H9 (cell line): ENCODE measurements around the gene PLEK. TPM values are rescaled to one million over a fixed set of nuclear protein-coding genes. Genes with fewer than 3 reads are reported as not detected.

Experiments used
- DNase-seq: peaks from one replicate; pipeline ENCODE4 v3.0.0-alpha.2; 2017
- H2AFZ ChIP-seq: one replicate; pipeline ENCODE4 v1.6.1; 2013; ENCODE audit warnings: mild to moderate bottlenecking, low read length, control low read depth, moderate library complexity
- H2AK5ac ChIP-seq: 2 replicates; pipeline ENCODE4 v1.6.1; 2013; ENCODE audit warnings: low read length, control low read depth, mixed read lengths; ENCODE audit not compliant: insufficient read length
- H2BK120ac ChIP-seq: one replicate; pipeline ENCODE4 v1.6.1; 2013; ENCODE audit warnings: low read depth, mild to moderate bottlenecking, low read length, control low read depth, inconsistent platforms; ENCODE audit not compliant: poor library complexity, severe bottlenecking
- H2BK12ac ChIP-seq: 2 replicates; pipeline ENCODE4 v1.6.1; 2013; ENCODE audit warnings: low read length, control low read depth, mixed read lengths, low read depth; ENCODE audit not compliant: insufficient read length
- H2BK15ac ChIP-seq: 2 replicates; pipeline ENCODE4 v1.6.1; 2013; ENCODE audit warnings: low read depth, low read length, control low read depth
- H2BK20ac ChIP-seq: one replicate; pipeline ENCODE4 v1.6.1; 2013; ENCODE audit warnings: low read depth, mild to moderate bottlenecking, low read length, control low read depth, inconsistent platforms; ENCODE audit not compliant: poor library complexity, severe bottlenecking
- H2BK5ac ChIP-seq: 2 replicates; pipeline ENCODE4 v1.6.1; 2013; ENCODE audit warnings: low read length, control low read depth, mixed read lengths; ENCODE audit not compliant: insufficient read length
- H3K14ac ChIP-seq: 2 replicates; pipeline ENCODE4 v1.6.1; 2013; ENCODE audit warnings: low read length, control low read depth; ENCODE audit not compliant: insufficient read depth
- H3K18ac ChIP-seq: 2 replicates; pipeline ENCODE4 v1.6.1; 2013; ENCODE audit warnings: low read depth, mild to moderate bottlenecking, mixed read lengths, low read length, control low read depth; ENCODE audit not compliant: insufficient read length
- H3K23ac ChIP-seq: 2 replicates; pipeline ENCODE4 v1.6.1; 2013; ENCODE audit warnings: low read length, control low read depth, mixed read lengths, low read depth; ENCODE audit not compliant: insufficient read length
- H3K23me2 ChIP-seq: 2 replicates; pipeline ENCODE4 v1.6.1; 2013; ENCODE audit warnings: low read depth, mild to moderate bottlenecking, mixed read lengths, low read length, control low read depth; ENCODE audit not compliant: insufficient read length, poor library complexity, severe bottlenecking
- H3K27ac ChIP-seq: 2 replicates; pipeline ENCODE4 v1.5.1; 2013; ENCODE audit warnings: low read length, control low read depth, mixed read lengths, low read depth; ENCODE audit not compliant: insufficient read length
- H3K27me3 ChIP-seq: 2 replicates; pipeline ENCODE4 v1.6.1; 2013; ENCODE audit warnings: low read length, control low read depth, inconsistent platforms; ENCODE audit not compliant: insufficient read depth
- H3K4ac ChIP-seq: 2 replicates; pipeline ENCODE4 v1.6.1; 2013; ENCODE audit warnings: low read depth, mild to moderate bottlenecking, control low read depth, inconsistent platforms, low read length, moderate library complexity
- H3K4me1 ChIP-seq: 2 replicates; pipeline ENCODE4 v1.6.1; 2013; ENCODE audit warnings: low read length, control low read depth, inconsistent platforms; ENCODE audit not compliant: insufficient read depth
- H3K4me2 ChIP-seq: 2 replicates; pipeline ENCODE4 v1.6.1; 2013; ENCODE audit warnings: low read length, control low read depth, mixed read lengths; ENCODE audit not compliant: insufficient read length, insufficient read depth
- H3K56ac ChIP-seq: 2 replicates; pipeline ENCODE4 v1.6.1; 2013; ENCODE audit warnings: low read depth, mild to moderate bottlenecking, mixed read lengths, low read length, control low read depth; ENCODE audit not compliant: insufficient read length
- H3K79me1 ChIP-seq: 2 replicates; pipeline ENCODE4 v1.6.1; 2013; ENCODE audit warnings: low read depth, mild to moderate bottlenecking, moderate library complexity, low read length, control low read depth, inconsistent platforms; ENCODE audit not compliant: insufficient read depth, poor library complexity, severe bottlenecking
- H3K79me2 ChIP-seq: 2 replicates; pipeline ENCODE4 v1.6.1; 2013; ENCODE audit warnings: low read length, control low read depth, inconsistent platforms; ENCODE audit not compliant: insufficient read depth
- H3K9ac ChIP-seq: 2 replicates; pipeline ENCODE4 v1.6.1; 2013; ENCODE audit warnings: low read length, control low read depth, mixed read lengths; ENCODE audit not compliant: insufficient read length; ENCODE audit errors: extremely low read depth
- H3K9me3 ChIP-seq: one replicate; pipeline ENCODE4 v1.6.1; 2013; ENCODE audit warnings: low read depth, low read length, inconsistent platforms; ENCODE audit not compliant: control insufficient read depth
- H3T11ph ChIP-seq: one replicate; pipeline ENCODE4 v1.6.1; 2013; ENCODE audit warnings: mild to moderate bottlenecking, low read length, control low read depth, inconsistent platforms
- H4K20me1 ChIP-seq: one replicate; pipeline ENCODE4 v1.6.1; 2013; ENCODE audit not compliant: control insufficient read depth, insufficient read length, insufficient read depth
- H4K5ac ChIP-seq: 2 replicates; pipeline ENCODE4 v1.6.1; 2013; ENCODE audit warnings: low read depth, mild to moderate bottlenecking, mixed read lengths, low read length, control low read depth; ENCODE audit not compliant: insufficient read length
- H4K8ac ChIP-seq: replicated peaks from 2 replicates; pipeline ENCODE4 v1.6.1; 2013; ENCODE audit warnings: low read length, control low read depth, mixed read lengths, low read depth; ENCODE audit not compliant: insufficient read length
- H4K91ac ChIP-seq: 2 replicates; pipeline ENCODE4 v1.6.1; 2013; ENCODE audit warnings: low read depth, mild to moderate bottlenecking, moderate library complexity, mixed read lengths, low read length, control low read depth; ENCODE audit not compliant: insufficient read length
- H3K27ac Mint-ChIP-seq, 3 experiments: 2 replicates in 2 of 3; 3 replicates in 1 of 3; pipeline ENCODE4 v1.8.0; 2020 to 2021; ENCODE audit warnings: mixed read lengths in 3 of 3, mild to moderate bottlenecking in 1 of 3, moderate library complexity in 1 of 3
- H3K27me3 Mint-ChIP-seq: 2 replicates; pipeline ENCODE4 v1.8.0; 2021; ENCODE audit warnings: low read depth, mild to moderate bottlenecking, moderate library complexity, mixed read lengths
- H3K36me3 Mint-ChIP-seq, 3 experiments: 2 replicates in 2 of 3; 3 replicates in 1 of 3; pipeline ENCODE4 v1.8.0; 2020 to 2021; ENCODE audit warnings: low read depth in 3 of 3, mixed read lengths in 3 of 3; ENCODE audit not compliant: insufficient read depth in 1 of 3
- H3K4me1 Mint-ChIP-seq, 2 experiments: 2 replicates each; pipeline ENCODE4 v1.8.0; 2020; ENCODE audit warnings: mixed read lengths in 2 of 2
- H3K4me3 Mint-ChIP-seq, 2 experiments: 2 replicates in 1 of 2; 3 replicates in 1 of 2; pipeline ENCODE4 v1.8.0; 2020 to 2021; ENCODE audit warnings: mild to moderate bottlenecking in 2 of 2, mixed read lengths in 2 of 2, moderate library complexity in 1 of 2
- H3K9me3 Mint-ChIP-seq, 2 experiments: 2 replicates in 1 of 2; 3 replicates in 1 of 2; pipeline ENCODE4 v1.8.0; 2020; ENCODE audit warnings: mild to moderate bottlenecking in 2 of 2, mixed read lengths in 2 of 2, moderate library complexity in 1 of 2
- WGBS: extraction: QIAGEN DNeasy Blood & Tissue Kit; methylation state at CpG from one replicate; pipeline ENCODE4 v1.1.7; 2013; ENCODE audit warnings: missing lambda C conversion rate, low lambda C conversion rate, mixed read lengths; ENCODE audit not compliant: insufficient read length; ENCODE audit errors: extremely low coverage; 5-methylcytosine and 5-hydroxymethylcytosine counted together
- total RNA-seq: library from RNA; stranded (reverse); gene quantifications from 2 replicates; pipeline ENCODE4 v1.2.1, GENCODE V29; 2021
- TF ChIP-seq, protein P1 (sequence below): fragments of 200-600 bp; sonication (generic); conservative IDR thresholded peaks from 3 replicates; pipeline ENCODE4 v1.8.0; 2021; ENCODE audit warnings: antibody characterized with exemption, mild to moderate bottlenecking

Gene PLEK
- total RNA-seq, 1 experiment from 2014 or later: not detected

DNA sequence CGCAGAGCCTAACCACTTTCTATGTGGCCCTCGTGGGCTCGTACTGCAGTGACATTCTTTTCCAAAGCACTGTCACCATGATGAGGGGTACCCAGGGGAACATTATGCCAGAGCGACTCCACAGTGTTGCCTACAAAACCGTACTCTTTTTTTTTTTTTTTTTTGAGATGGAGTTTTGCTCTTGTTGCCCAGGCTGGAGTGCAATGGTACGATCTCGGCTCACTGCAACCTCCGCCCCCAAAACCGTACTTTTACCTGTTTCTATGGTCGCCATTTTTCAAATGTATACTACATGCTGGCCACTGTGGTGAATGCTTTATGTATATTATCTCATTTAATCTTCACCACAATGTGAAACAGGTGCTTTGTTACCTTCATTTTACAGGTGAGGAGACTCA, 4.3 kb downstream of the PLEK start:
- Histone ChIP-seq H3K14ac (no peak overlapping the region), H3K27ac (no peak overlapping the region), H3K4me2 (no peak overlapping the region), H2AFZ (no peak overlapping the region), H2BK120ac (no peak overlapping the region), H3K79me2 (no peaks in the 10 kb centered on the region), H4K8ac (no peak overlapping the region), H4K91ac (no peak overlapping the region), H3K27me3 (no peaks in the 10 kb centered on the region), H3K9me3 (no peaks in the 10 kb centered on the region), H3K4me1 (no peaks in the 10 kb centered on the region), H3K56ac (no peak overlapping the region), H3K23ac (no peak overlapping the region), H4K5ac (no peak overlapping the region), H2BK20ac (no peak overlapping the region), H4K20me1 (no peaks in the 10 kb centered on the region), H3K4ac (no peak overlapping the region), H2BK12ac (no peak overlapping the region), H3K9ac (no peak overlapping the region), H2BK15ac (no peak overlapping the region), H3T11ph (no peak overlapping the region), H2AK5ac (no peak overlapping the region), H2BK5ac (no peak overlapping the region), H3K18ac (no peak overlapping the region), H3K79me1 (no peaks in the 10 kb centered on the region), H3K23me2 (no peaks in the 10 kb centered on the region)
- no peak overlapping the region for H3K4me3 Mint-ChIP-seq
- DNase-seq: no peak
- H3K9me3 Mint-ChIP-seq: no peaks in the 10 kb centered on the region
- H3K36me3 Mint-ChIP-seq: no peaks in the 10 kb centered on the region
- H3K27ac Mint-ChIP-seq: no peak overlapping the region
- no CpG with 5 or more reads among the region's 10 CpGs for WGBS
- TF ChIP-seq, protein P1, sequence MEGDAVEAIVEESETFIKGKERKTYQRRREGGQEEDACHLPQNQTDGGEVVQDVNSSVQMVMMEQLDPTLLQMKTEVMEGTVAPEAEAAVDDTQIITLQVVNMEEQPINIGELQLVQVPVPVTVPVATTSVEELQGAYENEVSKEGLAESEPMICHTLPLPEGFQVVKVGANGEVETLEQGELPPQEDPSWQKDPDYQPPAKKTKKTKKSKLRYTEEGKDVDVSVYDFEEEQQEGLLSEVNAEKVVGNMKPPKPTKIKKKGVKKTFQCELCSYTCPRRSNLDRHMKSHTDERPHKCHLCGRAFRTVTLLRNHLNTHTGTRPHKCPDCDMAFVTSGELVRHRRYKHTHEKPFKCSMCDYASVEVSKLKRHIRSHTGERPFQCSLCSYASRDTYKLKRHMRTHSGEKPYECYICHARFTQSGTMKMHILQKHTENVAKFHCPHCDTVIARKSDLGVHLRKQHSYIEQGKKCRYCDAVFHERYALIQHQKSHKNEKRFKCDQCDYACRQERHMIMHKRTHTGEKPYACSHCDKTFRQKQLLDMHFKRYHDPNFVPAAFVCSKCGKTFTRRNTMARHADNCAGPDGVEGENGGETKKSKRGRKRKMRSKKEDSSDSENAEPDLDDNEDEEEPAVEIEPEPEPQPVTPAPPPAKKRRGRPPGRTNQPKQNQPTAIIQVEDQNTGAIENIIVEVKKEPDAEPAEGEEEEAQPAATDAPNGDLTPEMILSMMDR: no peak
- H3K4me1 Mint-ChIP-seq: 0 out of 4 replicates have a peak, but pooled peaks cover 0 to 3% of the 10 kb centered on the region in 2 experiments
- no peaks in the 10 kb centered on the region for H3K27me3 Mint-ChIP-seq
